ENCODE results near the gene INSIG2. TPM values are rescaled to one million over a fixed set of nuclear protein-coding genes. Genes with fewer than 3 reads are reported as not detected.

The INSIG2 gene
- total RNA-seq, 1 experiment from 2014 or later: 13.3 TPM

- H3K9me3 ChIP-seq (ENCODE audit: low read depth, low read length, poor library complexity, severe bottlenecking): no peaks in the 10 kb centered on the region
- TF ChIP-seq EZH2 (IDR thresholded peaks at IDR 0.05; ENCODE audit: borderline replicate concordance, low read depth, low read length, poor library complexity, severe bottlenecking) (no peak), CTCF (conservative IDR thresholded peaks at IDR 0.05; ENCODE audit: low read depth, low read length) (no peak)
- intact Hi-C loops (cut with micrococcal nuclease; ENCODE audit: unreplicated experiment): no loop called here
- no peak overlapping the region for H3K4me3 ChIP-seq (ENCODE audit: low read depth, low read length, poor library complexity, severe bottlenecking)
- no peaks in the 10 kb centered on the region for H3K4me1 ChIP-seq (ENCODE audit: insufficient read depth, low read length, poor library complexity, severe bottlenecking)
- CTCF ChIA-PET: no interaction called here
- DNase-seq (ENCODE audit: low spot score): no peak
- no peak overlapping the region for H3K27ac ChIP-seq (ENCODE audit: low read depth, low read length, poor library complexity, severe bottlenecking)
- no peaks in the 10 kb centered on the region for H3K27me3 ChIP-seq (replicated peaks; ENCODE audit: insufficient read depth, low read depth, low read length, poor library complexity)
- no TSS peak for BruUV-seq (replicated peaks)
- no peaks in the 10 kb centered on the region for H3K36me3 ChIP-seq (ENCODE audit: insufficient read depth, low read length, poor library complexity, severe bottlenecking)
- POLR2A ChIA-PET (ENCODE audit: low non-redundant PET): no interaction called here
These were observed 63.6 kb downstream of the INSIG2 start for GRCh38 chr2:118151831-118152230.

DNA sequence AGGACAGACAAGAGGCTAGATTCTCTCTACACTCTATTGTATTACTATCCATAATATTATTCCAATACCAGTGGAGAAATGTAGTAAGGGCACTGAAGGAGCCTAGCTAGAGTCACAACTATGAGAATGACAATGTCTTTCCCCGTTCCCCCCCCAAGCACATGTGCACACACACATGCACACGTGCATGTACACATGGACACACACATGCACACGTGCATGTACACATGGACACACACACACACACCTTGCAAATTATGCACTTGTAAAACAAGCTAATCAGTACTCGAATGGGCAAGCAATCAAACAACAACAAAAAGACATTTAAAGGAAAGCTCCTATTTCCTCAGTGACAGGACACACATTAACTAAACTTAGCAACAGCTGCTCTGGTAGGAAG is 65.2 kb downstream of the INSIG2 start:
- ChIA-PET CTCF (no interaction called here), POLR2A (ENCODE audit: low non-redundant PET) (no interaction called here)
- BruUV-seq (replicated peaks): no TSS peak
- no peak overlapping the region for H3K27ac ChIP-seq (ENCODE audit: low read depth, low read length, poor library complexity, severe bottlenecking)
- H3K27me3 ChIP-seq (replicated peaks; ENCODE audit: insufficient read depth, low read depth, low read length, poor library complexity): no peaks in the 10 kb centered on the region
- TF ChIP-seq EZH2 (IDR thresholded peaks at IDR 0.05; ENCODE audit: borderline replicate concordance, low read depth, low read length, poor library complexity, severe bottlenecking) (no peak), CTCF (conservative IDR thresholded peaks at IDR 0.05; ENCODE audit: low read depth, low read length) (no peak)
- intact Hi-C loops (cut with micrococcal nuclease; ENCODE audit: unreplicated experiment): no loop called here
- H3K4me1 ChIP-seq (ENCODE audit: insufficient read depth, low read length, poor library complexity, severe bottlenecking): no peaks in the 10 kb centered on the region
- H3K9me3 ChIP-seq (ENCODE audit: low read depth, low read length, poor library complexity, severe bottlenecking): no peaks in the 10 kb centered on the region
- H3K36me3 ChIP-seq (ENCODE audit: insufficient read depth, low read length, poor library complexity, severe bottlenecking): no peaks in the 10 kb centered on the region
- DNase-seq (ENCODE audit: low spot score): no peak
- H3K4me3 ChIP-seq (ENCODE audit: low read depth, low read length, poor library complexity, severe bottlenecking): no peak overlapping the region

DNA sequence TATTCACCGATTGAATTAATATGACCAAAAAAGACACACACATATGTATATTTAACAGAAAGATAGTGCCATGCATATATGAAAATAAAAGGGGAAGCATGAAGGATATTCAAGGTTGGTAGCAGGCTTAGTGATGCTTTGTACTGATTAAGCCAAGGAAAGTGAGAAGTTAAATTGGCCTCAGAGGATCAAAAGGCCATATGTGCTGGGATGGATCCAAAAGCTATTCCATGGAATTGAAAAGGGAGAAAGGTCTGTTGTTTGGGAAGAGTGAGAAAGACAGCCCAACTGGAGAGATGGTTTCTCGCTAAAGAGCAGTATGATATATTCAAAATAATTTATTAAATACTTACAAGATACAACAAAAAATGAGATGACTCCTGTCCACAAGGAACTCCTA is 65.9 kb downstream of the INSIG2 start:
- ChIA-PET CTCF (no interaction called here), POLR2A (ENCODE audit: low non-redundant PET) (no interaction called here)
- no peak overlapping the region for H3K27ac ChIP-seq (ENCODE audit: low read depth, low read length, poor library complexity, severe bottlenecking)
- no peaks in the 10 kb centered on the region for H3K27me3 ChIP-seq (replicated peaks; ENCODE audit: insufficient read depth, low read depth, low read length, poor library complexity)
- no peak for DNase-seq (ENCODE audit: low spot score)
- no peak overlapping the region for H3K4me3 ChIP-seq (ENCODE audit: low read depth, low read length, poor library complexity, severe bottlenecking)
- no peaks in the 10 kb centered on the region for H3K4me1 ChIP-seq (ENCODE audit: insufficient read depth, low read length, poor library complexity, severe bottlenecking)
- intact Hi-C loops (cut with micrococcal nuclease; ENCODE audit: unreplicated experiment): no loop called here
- BruUV-seq (replicated peaks): no TSS peak
- TF ChIP-seq EZH2 (IDR thresholded peaks at IDR 0.05; ENCODE audit: borderline replicate concordance, low read depth, low read length, poor library complexity, severe bottlenecking) (no peak), CTCF (conservative IDR thresholded peaks at IDR 0.05; ENCODE audit: low read depth, low read length) (no peak)
- H3K9me3 ChIP-seq (ENCODE audit: low read depth, low read length, poor library complexity, severe bottlenecking): no peaks in the 10 kb centered on the region
- no peaks in the 10 kb centered on the region for H3K36me3 ChIP-seq (ENCODE audit: insufficient read depth, low read length, poor library complexity, severe bottlenecking)

Other genes with a start within 250 kb of the INSIG2 start
- gene CCDC93, start 74.4 kb upstream of the INSIG2 start, total RNA-seq (2021): 27.2 and 28.8 TPM in 2 replicates